ENCODE data around the gene AGAP1.

The AGAP1 gene

DNA sequence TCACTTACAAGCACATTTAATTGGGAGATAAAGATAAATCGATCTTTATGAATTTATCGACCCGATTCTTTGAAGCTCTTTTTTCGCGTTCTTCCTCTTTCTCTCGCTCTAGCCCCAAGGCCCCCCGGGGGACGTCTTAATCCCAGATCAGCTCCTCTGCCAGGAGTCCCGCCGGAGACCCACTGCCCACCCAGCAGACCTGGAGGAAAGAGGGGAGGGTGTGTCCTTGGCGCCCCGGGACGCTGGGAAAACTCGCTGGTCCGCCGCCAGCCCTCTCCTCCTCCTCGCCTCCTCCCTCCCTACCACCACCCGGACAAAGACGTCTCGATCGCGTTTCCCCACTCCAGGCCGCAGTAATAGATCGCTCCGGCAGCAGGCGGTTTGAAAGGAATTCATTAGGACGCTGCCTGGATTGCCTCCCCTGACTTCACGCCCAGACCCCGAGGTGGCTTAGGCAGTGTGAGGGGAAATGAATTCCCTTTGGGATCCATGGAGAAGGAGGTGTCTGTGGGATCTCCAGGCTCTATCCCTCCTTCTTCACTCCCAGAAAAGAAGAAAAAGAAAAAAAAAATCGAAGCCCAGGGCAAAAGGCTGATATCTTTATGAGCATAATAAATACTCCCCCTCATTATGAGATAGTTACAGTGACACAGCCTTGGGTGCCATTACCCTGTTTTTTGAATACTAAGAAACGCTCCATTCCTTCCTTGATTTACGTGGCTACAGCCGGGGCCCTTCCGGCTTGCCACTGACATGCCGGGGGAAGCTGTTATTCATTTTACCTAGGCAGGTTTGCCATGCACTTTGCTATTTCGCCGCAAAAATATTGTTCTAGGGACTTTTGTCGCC is 676.1 kb downstream of the AGAP1 start:
- DNase-seq, result no peak

DNA sequence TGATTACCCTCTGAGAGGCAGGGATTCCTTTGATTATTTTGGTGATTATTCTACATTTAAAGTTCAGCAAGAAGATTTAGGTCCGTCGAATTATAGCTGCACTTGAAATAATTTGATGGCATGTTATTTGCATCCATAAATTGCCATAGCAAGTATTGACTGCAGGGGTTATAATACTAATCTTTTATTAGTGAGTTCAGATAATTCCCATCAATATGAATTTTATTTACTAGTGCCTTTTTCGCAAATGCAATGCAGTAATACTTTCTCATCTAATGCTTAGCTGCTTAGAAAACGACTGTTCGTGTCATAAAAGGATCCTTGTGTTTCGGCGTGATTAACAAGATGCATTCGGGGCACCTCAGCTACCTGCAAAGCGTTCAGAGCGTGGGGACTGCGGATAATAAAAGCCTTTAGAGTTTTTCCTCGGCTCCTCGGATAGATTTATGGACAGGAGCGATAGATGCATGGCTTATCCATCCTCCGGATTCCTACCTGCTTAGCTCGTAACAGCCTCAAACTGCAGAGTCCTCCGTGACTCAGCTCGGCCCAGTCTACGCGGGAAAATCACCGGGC is 676.8 kb downstream of the AGAP1 start:
- DNase-seq, result no peak

DNA sequence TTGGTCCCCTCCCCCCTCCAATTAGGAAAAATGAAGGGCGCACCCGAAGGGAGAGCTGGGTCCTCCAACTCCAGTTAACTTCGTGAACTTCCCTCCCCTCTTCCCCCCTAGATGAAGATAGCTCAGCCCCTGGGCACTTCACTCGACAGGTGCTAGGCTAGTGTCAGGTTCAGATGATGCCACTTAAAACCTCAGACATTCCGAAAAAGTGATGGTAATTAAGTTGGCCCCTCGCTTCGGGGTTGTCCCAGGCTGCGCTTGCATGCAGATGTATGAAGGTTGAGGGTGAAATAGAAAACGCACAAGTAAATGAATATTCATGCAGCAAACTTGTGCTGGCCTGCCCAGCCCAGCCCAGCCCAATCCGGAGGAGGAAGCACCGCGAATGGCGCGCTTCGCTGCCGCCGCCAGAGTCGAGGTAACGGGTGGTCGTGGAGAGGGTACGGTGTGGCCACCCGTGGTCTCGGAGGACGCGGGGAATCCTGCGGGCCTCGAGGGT is 677.4 kb downstream of the AGAP1 start:
- no peak for DNase-seq

DNA sequence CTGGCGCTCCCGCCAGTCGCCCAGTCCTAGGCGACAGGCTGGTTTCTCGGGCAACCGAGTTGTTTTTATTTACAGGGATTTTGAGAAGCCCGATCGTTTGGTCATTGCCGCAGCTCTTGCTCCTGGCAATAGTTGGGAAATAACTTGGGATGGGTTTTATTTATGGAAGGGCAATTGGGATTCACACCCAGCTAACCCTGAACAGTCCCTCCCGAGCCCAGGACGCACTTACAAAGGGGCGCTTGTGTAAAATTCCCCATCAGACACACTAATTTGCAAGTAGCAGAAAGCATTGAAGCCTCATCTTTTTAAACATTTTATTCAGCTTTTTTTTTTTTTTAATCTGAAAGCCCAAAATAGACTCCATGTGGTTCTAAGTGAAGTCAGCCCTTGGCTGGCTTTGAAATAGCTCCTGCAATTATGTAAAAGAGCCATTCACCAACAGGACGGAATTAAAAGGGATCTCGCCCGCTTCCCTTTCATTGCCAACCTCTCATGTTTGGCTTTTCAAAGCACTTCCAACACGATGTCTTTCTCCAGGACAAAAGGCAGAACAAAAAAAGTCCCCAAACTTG is 677.9 kb downstream of the AGAP1 start:
- DNase-seq, result no peak

DNA sequence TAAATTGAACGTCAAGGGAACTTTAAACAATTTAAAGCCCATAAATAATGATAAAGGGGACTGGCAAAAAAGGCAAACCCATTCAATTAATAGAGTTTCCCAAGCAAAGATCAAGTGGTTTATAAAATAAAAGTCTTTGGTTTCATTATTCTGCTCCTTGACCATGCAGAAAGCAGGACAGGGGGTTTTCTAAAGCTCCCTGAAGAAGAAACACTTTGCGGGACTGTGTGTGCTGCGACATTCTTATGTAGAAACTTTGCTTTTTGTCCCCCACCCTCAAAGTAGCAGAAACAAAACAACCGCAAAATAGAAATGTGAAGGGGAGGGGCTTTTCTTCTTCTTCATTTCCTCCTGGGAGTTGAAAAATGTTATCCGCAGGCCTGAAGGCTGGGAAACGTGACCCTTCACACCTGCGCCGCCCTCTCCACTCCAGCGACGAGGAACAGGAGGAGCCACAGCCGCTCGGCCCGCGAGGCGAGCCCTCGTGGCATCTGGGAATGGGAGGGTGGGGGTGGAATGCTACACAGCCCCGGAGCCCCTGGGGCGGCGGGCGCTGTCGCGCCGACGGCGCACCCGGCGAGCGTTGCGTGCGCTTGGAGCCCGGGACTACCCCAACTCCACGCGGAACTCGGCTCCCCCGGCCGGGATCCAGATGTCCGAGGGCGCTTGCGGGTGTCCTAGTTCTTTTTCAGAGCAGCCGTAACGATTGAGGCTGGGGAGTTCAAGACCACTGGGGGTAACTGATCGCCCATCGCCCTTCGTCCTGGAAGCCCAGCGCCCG is 678.6 kb downstream of the AGAP1 start:
- DNase-seq, result no peak

DNA sequence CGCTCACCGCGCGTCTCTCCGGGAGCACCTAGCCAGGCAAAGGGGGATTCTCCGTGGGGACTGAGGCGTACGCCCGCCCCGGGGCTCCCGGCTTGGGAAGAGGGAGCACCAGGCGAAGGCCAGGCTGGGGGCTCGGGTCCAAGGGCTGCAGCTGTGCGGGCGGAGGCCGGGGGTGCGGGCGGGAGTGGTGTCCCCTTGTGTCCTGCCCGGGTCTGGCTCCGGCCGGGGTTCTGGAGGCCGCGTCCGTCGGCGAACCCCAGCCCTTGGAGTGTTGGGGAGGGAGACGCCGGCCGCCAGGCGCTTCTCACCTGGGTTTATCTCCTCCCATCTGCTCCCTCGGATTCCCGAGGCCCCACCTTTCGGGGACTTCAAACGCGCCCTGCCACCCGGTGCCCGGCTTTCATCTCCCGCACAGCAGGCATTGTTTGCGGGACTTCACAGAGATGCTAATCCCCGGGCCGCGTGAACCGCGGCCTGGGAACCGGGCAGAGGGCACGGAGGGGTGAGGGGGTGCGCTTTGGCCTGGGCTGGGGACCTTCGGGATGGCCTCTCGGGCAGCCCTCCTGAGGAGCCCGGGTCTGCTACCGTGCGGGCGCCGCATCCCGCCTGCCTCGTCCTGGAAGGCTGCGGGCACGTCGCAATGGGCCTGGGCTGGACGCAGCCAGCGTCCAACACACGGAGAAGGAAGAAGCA is 679.3 kb downstream of the AGAP1 start:
- DNase-seq, result no peak

DNA sequence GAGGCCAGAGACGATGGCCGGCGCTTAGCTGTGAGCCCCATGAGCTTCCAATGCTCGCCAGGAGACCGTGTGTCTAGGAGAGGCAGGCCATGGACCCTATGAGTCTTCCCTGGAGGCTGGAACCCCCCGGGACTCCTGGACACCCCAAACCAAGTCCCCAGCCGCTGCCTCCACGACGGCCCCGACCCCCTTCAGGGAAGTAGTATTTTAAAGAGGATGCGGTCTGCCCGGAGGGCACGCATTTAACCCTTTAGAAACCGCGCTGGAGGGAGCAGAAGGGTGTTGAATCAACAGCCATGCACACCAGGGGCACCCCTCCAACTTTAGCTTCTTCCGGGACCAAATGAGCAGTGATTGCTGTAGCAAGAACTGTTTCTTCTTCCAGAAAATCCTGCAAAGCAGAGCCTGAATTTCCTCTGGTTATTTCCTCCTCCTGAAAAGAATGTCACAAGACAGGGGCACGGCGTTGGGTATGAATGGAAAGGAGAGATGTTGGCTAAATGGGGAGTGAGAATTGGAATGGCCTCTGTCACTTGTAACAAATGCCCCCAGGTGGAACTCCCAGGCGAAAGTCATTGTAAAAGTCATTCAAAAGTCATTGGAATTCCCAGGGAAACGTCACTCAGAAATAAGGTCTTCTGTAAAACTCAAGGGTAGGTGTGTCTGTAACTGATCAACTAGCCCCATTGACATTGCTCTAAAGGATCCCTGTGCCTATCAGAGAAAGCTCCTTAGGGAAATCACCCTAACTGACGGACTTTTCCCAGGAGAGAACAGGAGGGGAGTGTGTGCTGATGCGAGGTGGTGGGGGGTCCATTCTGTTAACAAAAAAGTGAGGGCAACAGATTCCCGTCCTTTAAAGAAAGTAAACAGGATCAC is 680.1 kb downstream of the AGAP1 start:
- no peak for DNase-seq

DNA sequence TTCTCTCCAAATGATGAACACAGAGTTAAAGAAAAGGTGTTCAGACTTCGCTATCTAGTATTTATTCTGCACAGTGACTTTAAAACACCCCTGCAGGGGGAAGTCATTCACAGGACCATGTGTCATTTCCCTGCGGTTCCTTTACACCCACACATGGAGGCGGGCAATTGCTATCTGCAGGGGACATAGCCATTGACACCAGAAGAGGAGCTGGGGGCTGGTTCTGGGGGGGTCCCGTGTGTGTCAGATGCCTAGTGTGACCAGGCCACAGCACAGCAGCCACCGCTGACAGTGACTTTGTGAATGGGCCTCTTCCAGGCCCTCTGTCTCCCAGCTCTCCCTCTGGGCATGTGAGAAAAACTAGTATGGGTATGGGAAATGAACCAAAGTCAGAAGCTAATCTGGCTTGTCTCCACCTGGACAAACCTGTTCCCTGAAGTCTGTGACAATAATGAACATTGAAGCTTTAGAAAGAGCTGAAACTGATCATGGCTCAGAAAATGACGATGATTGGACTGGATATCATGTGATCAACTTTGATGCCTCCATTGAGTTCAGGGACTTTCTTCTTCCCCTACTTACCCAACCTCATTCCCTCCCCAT is 681.8 kb downstream of the AGAP1 start:
- no peak for DNase-seq

DNA sequence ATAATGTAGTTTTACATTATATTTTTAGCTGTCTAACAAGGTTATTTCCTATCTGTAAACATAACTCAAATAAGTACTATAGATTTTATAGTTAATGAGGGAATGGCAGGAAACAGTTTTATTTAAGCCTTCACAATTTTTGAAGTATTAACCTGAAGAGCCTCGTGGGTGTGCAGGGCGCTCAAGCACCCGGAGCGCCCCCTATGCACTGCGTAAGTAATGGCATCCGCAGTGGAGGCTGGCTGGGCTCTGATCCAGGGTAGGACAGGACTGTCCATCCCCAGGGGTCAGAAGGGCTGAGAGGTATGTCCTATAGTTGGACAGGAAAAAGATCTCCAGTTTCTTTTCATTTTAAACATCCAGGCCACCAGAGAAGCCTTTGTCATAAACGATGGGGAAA is 682.6 kb downstream of the AGAP1 start:
- no peak for DNase-seq

DNA sequence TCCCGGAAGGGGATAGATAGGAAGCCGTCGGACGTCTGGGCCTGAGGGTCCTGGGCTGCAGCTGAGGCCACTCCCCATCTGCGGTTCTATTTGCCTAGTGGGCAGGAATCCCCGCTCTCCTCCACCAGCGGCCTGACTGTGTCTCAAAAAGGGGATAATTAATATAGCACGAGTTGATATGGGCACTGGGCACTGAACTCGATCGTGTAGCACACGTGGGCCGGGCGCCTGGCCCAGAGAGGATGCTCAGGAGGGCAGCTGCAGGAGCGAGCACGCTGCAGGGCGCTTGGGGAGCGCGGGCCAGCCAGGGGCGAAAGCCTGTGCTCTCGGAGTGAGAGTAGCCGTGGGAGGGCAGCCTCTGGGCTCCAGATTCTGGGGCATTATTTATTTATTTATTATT is 683.1 kb downstream of the AGAP1 start:
- no peak for DNase-seq

DNA sequence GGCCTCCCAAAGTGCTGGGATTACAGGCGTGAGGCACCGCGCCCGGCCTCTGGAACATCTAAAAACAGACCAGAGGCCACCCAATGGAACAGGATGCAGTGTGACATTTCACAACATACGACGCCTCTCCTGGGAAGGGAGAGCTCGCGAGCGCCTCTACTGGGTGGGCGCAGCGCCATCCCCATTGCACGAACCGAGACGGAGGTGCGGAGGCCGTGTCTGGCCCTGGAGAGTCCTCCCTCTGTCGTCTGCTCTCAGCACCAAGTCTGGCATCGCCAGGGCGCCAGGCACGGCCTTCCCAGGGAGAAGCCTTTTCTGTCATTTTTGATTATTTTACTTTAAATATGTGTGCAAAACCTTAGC is 683.7 kb downstream of the AGAP1 start:
- DNase-seq, result no peak

DNA sequence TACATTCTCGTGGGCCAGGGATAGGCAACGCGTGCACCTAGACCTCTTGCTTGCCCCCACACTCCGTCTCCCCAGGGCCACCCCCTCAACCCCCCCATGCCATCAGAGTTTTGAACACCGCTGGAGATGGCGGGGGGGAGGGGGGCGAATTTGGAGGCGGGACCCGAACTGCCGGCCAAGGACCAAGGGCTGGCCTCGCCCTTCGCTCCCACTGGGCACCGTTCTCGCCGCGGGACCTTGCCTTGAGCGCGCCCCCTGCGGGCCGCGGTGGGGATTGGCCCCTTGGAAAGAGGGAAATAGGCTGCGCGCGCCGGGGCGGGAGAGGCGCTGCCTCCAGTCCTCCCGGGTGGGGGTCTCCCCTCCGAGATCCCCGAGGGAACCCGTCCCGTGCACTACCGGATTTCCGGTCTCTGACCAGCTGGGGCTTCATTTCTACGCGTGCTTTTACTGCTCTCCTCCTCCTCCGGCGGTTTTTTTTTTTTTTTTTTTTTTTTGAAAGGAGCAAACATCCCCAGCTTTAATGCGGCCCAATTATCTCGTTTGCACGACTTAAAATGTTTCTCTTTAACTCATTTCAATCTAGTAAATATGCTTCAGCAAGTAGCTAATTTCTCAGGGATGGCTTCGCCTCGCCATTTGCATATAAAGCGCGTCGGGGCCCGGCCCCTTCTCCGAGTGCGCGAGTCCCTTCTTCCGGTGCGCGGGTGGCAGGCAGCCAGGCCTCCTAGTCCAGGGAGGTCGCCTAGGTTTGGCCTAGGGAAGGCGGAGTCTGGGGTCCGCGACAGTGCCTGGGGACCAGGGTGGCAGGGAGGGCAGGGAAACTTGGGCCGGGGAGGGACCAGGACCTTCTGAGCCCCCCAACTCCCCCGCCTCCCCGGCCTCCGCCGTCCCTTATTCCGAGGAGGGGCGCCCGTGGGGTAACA is 684.4 kb downstream of the AGAP1 start:
- DNase-seq, result no peak

DNA sequence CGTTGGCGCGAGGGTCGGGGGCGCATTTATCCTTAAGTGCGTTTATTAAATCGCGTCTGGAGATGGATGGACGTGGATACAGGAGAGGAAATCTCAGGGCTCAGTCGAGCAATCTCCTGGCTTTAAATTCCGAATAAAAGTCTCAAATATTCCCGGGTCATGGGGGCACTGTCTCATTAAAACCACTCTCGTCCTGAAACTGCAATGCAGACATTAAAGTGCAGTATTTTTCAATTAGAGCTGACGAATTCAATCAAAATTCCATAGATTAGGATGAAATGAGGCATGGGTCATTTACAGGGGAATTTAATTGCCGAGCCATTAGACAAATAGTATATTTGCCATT is 685.0 kb downstream of the AGAP1 start:
- DNase-seq, result no peak

DNA sequence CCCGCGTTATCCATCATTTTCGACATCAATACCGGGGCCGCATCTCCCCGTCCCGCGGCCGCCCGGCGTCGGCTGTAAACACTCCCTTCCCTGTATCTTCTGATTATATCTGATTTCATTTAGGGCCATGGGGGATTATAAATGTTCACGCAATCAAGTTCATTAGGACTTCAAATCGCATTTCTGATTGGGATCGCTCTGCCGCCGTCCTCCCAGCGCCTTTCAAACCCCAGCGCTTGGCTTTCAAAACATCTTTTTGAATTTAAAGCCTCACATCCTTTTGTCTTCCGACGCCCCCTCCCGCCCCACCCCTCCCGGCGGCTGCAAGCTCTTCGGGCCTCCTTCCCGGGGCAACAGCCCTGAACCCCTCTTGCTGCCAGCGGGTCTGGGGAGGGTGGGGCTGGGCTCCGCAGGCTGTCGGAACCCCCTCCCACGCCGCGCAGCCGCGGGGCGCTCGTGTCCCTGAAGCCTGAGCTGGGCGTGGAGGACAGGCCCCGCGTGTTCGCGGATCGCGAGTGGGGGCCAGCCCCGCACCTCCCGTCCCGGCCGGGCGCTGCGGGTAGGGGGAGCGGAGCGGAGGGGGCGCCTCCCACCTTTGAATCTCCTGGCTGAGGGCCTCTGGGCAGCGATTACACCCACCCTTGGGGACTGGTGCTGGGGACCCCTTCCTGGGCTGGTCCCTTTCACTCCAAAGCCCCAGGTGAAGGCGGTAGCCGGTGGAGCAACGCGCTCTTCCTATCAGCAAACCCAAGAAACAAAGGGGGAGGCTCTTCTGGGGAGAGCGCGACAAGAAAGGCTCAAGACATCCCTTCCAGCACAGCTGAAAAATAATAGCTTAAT is 685.6 kb downstream of the AGAP1 start:
- no peak for DNase-seq

DNA sequence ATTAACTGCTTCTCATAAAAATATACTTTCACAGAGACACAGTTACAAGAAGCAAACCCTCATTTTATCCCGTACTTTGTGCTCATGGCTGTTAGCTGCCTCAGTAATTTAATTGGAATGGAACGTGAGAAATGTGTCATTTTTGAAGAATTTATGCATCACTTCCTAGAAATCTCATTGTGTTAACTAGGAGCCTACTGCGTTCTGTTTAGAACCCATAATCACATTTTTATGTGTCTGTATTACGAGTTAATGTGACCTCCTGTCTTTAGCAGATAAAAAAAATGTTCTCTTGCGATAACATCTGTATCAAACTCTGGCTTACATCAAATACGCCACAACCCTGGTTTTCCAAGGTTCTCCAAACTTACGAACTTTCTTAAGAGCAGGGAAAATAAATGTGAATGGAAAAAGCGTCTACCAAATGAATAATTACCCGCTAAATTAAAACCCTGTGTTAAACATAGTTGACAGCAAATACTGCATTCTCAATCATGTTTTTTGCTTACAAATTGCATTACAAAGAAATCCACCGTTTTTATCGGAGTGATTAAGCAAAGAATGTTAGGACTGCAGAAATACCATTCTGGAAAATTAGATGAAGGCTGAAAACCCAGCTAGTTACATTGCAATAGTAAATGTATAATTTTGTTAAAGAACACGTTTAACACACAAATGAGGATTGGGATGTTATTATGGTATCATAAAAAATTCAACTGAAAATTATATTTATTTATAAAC is 686.4 kb downstream of the AGAP1 start:
- DNase-seq, result no peak

DNA sequence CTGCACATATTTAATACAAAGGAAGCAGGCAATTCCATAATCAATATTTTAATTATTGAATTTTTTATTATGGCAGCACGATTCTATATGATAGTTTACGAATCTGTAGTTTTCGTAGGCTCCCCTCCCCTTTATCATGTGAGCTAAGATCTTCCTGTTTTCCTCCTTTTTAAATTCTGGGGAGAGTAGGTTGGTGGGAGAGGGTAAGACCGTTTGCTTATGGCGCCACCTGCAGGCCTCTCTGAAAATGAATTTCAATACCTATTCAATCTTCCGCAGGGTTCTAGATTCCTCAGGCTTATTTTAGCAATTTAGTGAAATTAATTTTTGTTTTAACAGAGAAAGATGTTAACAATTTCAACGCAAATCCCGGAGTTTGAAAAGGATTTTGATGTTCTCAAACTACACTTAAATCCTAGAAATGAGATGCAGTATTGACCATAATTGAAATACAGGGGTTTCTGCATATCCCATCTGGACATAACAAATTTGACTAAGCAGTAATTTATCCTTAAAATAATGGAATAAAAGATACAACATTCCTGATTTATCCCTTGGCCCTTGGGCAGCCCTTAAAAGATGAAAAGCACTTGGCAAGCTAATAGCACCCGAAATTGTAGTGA is 687.1 kb downstream of the AGAP1 start:
- no peak for DNase-seq
